HepG2 (cell line): ENCODE measurements around the gene AMOTL2. TPM values are rescaled to one million over a fixed set of nuclear protein-coding genes. Genes with fewer than 3 reads are reported as not detected.

Source experiments
- ATF6 ChIP-seq: sonication (generic); formaldehyde crosslinking; conservative IDR thresholded peaks from 2 replicates; pipeline ENCODE4 v1.4.0; 2020; ENCODE audit warnings: missing genetic modification reagents
- FOSL2 ChIP-seq: sonication (generic); formaldehyde crosslinking; IDR thresholded peaks from 2 replicates; pipeline ENCODE4 v1.4.0; 2020; ENCODE audit warnings: missing genetic modification reagents
- FOXK1 ChIP-seq: sonication (generic); formaldehyde crosslinking; IDR thresholded peaks from 2 replicates; pipeline ENCODE4 v1.4.0; 2020; ENCODE audit warnings: low read depth, missing genetic modification reagents, borderline replicate concordance
- HNRNPLL ChIP-seq: fragments of 200-400 bp; formaldehyde crosslinking; IDR thresholded peaks from 2 replicates; pipeline ENCODE4 v1.6.1; 2017; ENCODE audit warnings: mild to moderate bottlenecking, low read depth, low read length; ENCODE audit not compliant: poor library complexity, severe bottlenecking
- KLF12 ChIP-seq: sonication (generic); formaldehyde crosslinking; IDR thresholded peaks from 2 replicates; pipeline ENCODE4 v1.4.0; 2020; ENCODE audit warnings: missing genetic modification reagents, borderline replicate concordance
- LCORL ChIP-seq, 2 experiments: fragments of 450-650 bp in 1 of 2; sonication (generic) in 1 of 2; formaldehyde crosslinking in 1 of 2; IDR thresholded peaks; 2 replicates each; pipeline versions ENCODE4 v1.5.0 to v1.6.1; 2017 to 2020; ENCODE audit warnings: antibody characterized with exemption in 1 of 2, missing genetic modification reagents in 1 of 2
- MAZ ChIP-seq, 2 experiments: sonication (generic) in 1 of 2; formaldehyde crosslinking in 1 of 2; IDR thresholded peaks; 2 replicates each; pipeline versions ENCODE4 v1.5.0 to v1.6.1; 2012 to 2020; ENCODE audit warnings: low read depth in 2 of 2, mild to moderate bottlenecking in 2 of 2, borderline replicate concordance in 1 of 2, improper control_type of control experiment in 1 of 2, low read length in 1 of 2, missing genetic modification reagents in 1 of 2, moderate library complexity in 1 of 2
- MYPOP ChIP-seq: sonication (generic); formaldehyde crosslinking; IDR thresholded peaks from 2 replicates; pipeline ENCODE4 v1.8.1; 2023; ENCODE audit warnings: mild to moderate bottlenecking, moderate library complexity, missing genetic modification reagents
- NFKBIZ ChIP-seq: IDR thresholded peaks from 2 replicates; pipeline ENCODE4 v1.6.1; 2018; ENCODE audit warnings: missing genetic modification reagents, missing compliant biosample characterization
- NRL ChIP-seq: sonication (generic); formaldehyde crosslinking; IDR thresholded peaks from 2 replicates; pipeline ENCODE4 v1.5.0; 2020; ENCODE audit warnings: missing genetic modification reagents, mild to moderate bottlenecking, moderate library complexity, borderline replicate concordance
- PHF21A ChIP-seq: sonication (generic); formaldehyde crosslinking; IDR thresholded peaks from 2 replicates; pipeline ENCODE4 v1.5.0; 2020; ENCODE audit warnings: mild to moderate bottlenecking, missing genetic modification reagents
- PTBP1 ChIP-seq: fragments of 200-400 bp; formaldehyde crosslinking; IDR thresholded peaks from 2 replicates; pipeline ENCODE4 v1.6.1; 2018; ENCODE audit warnings: low read length, low read depth; ENCODE audit not compliant: poor library complexity, severe bottlenecking
- RARA ChIP-seq: IDR thresholded peaks from 2 replicates; pipeline ENCODE4 v1.6.1; 2016; ENCODE audit warnings: missing genetic modification reagents, missing compliant biosample characterization
- RELA ChIP-seq: sonication (generic); formaldehyde crosslinking; IDR thresholded peaks from 2 replicates; pipeline ENCODE4 v1.4.0; 2020; ENCODE audit warnings: missing genetic modification reagents
- SATB2 ChIP-seq: sonication (generic); formaldehyde crosslinking; IDR thresholded peaks from 2 replicates; pipeline ENCODE4 v1.5.0; 2020; ENCODE audit warnings: missing genetic modification reagents
- TAF15 ChIP-seq: fragments of 200-400 bp; formaldehyde crosslinking; IDR thresholded peaks from one replicate; pipeline ENCODE4 v1.6.1; 2018; ENCODE audit warnings: mild to moderate bottlenecking, low read depth, low read length; ENCODE audit not compliant: poor library complexity, severe bottlenecking
- TBX2 ChIP-seq: sonication (generic); formaldehyde crosslinking; IDR thresholded peaks from 2 replicates; pipeline ENCODE4 v1.5.0; 2020; ENCODE audit warnings: missing genetic modification reagents, mild to moderate bottlenecking, borderline replicate concordance
- TFE3 ChIP-seq: IDR thresholded peaks from 2 replicates; pipeline ENCODE4 v1.6.1; 2016
- ZNF264 ChIP-seq: sonication (generic); formaldehyde crosslinking; IDR thresholded peaks from 2 replicates; pipeline ENCODE4 v1.4.0; 2020; ENCODE audit warnings: missing genetic modification reagents
- ZNF326 ChIP-seq: sonication (generic); formaldehyde crosslinking; IDR thresholded peaks from 2 replicates; pipeline ENCODE4 v1.4.0; 2020; ENCODE audit warnings: missing genetic modification reagents, borderline replicate concordance
- ZNF446 ChIP-seq: sonication (generic); formaldehyde crosslinking; IDR thresholded peaks from 2 replicates; pipeline ENCODE4 v1.5.0; 2020; ENCODE audit warnings: mild to moderate bottlenecking, missing genetic modification reagents
- ZNF569 ChIP-seq: sonication (generic); formaldehyde crosslinking; IDR thresholded peaks from 2 replicates; pipeline ENCODE4 v1.5.0; 2020; ENCODE audit warnings: mild to moderate bottlenecking, missing genetic modification reagents, moderate library complexity, borderline replicate concordance
- ZNF790 ChIP-seq: sonication (generic); formaldehyde crosslinking; IDR thresholded peaks from 2 replicates; pipeline ENCODE4 v1.8.0; 2022; ENCODE audit warnings: missing genetic modification reagents, mild to moderate bottlenecking, borderline replicate concordance
- ZNF879 ChIP-seq: sonication (generic); formaldehyde crosslinking; IDR thresholded peaks from 2 replicates; pipeline ENCODE4 v1.8.1; 2023; ENCODE audit warnings: missing genetic modification reagents
- polyA plus RNA-seq, 8 experiments: library from polyadenylated mRNA; depleted of rRNA in 3 of 8; stranded (reverse) in 7 of 8; unstranded in 1 of 8; fragments of >200 nt; fragmentation: Illumina TruSeq in 4 of 8; extraction: Trizol in 4 of 8; gene quantifications; 2 replicates each; pipeline versions ENCODE4 v1.2.1 to v1.2.3, GENCODE V29; 2011 to 2016; ENCODE audit warnings: low read depth in 4 of 8, missing spikeins in 1 of 8, mixed read lengths in 1 of 8; ENCODE audit not compliant: insufficient read depth in 1 of 8
- total RNA-seq, 5 experiments: library from RNA; depleted of rRNA; stranded (reverse); fragments of >200 nt; fragmentation: Illumina TruSeq; extraction: Trizol; gene quantifications; 2 replicates each; pipeline ENCODE4 v1.2.3, GENCODE V29; 2016; ENCODE audit warnings: low read depth in 1 of 5

AMOTL2 gene
- total and polyA plus RNA-seq, 2 of the 13 experiments (the other 11 are each of a cell fraction or from before 2014, with no cell fraction given): 17.3 to 18.5 TPM

- 0 out of 2 replicates have a peak, but pooled peaks have one; percentile 57 for TF ChIP-seq SATB2
- 0 out of 2 replicates have a peak, but pooled peaks have one; percentile 57 for TF ChIP-seq RELA (CRISPR knock-in tag)
- no peak; the same call in 1 of the 2 replicates for TF ChIP-seq KLF12 (CRISPR knock-in tag)
- TF ChIP-seq FOSL2: peak; percentile 62
- TF ChIP-seq PHF21A (CRISPR knock-in tag): peak; percentile 80
- peak; percentile 94 for TF ChIP-seq TBX2
- peak; percentile 97 for TF ChIP-seq PTBP1
- TF ChIP-seq ZNF879 (CRISPR knock-in tag): no peak; the same call in 1 of the 2 replicates
- TF ChIP-seq FOXK1 (CRISPR knock-in tag): peak; percentile 58; the same call in 1 of the 2 replicates
- TF ChIP-seq NFKBIZ (CRISPR knock-in tag): peak; percentile 46; the same call in 1 of the 2 replicates
- 0 out of 2 replicates have a peak, but pooled peaks have one; percentile 74 for TF ChIP-seq ATF6 (CRISPR knock-in tag)
- TF ChIP-seq ZNF569: no peak
- peak; percentile 92 for TF ChIP-seq ZNF264 (CRISPR knock-in tag)
- peak; percentile 78 for TF ChIP-seq HNRNPLL
- peak; percentile 74 for TF ChIP-seq TFE3 (CRISPR knock-in tag)
- TF ChIP-seq ZNF446 (CRISPR knock-in tag): 0 out of 2 replicates have a peak, but pooled peaks have one; percentile 55
- peak; percentile 96 for TF ChIP-seq MYPOP
- TF ChIP-seq RARA (CRISPR knock-in tag): peak; percentile 88
- TF ChIP-seq ZNF326 (CRISPR knock-in tag): no peak
- peak; percentile 93 for TF ChIP-seq MAZ (IDR thresholded peaks at IDR 0.05; ENCODE audit: borderline replicate concordance, low read depth, low read length)
- TF ChIP-seq MAZ (CRISPR knock-in tag; IDR thresholded peaks at IDR 0.05; ENCODE audit: low read depth): peak; percentile 60; the same call in 1 of the 2 replicates
- no peak for TF ChIP-seq LCORL (IDR thresholded peaks at IDR 0.05)
- peak; percentile 92 for TF ChIP-seq LCORL (CRISPR knock-in tag; IDR thresholded peaks at IDR 0.05)
- TF ChIP-seq NRL (CRISPR knock-in tag): peak; percentile 70
- peak; percentile 75 for TF ChIP-seq TAF15
- TF ChIP-seq ZNF790 (CRISPR knock-in tag): peak; percentile 61; the same call in 1 of the 2 replicates
Observed at GRCh38 chr3:134374105-134374790, at the start of gene AMOTL2 (continued).
